NCI-H2196 (cell line): ENCODE measurements around the gene FBXL7.

Experiments used
- DNase-seq: peaks from one replicate; lab custom pipeline; 2025; ENCODE audit not compliant: unreplicated experiment; lab: John Stamatoyannopoulos, UW

Gene FBXL7

DNA sequence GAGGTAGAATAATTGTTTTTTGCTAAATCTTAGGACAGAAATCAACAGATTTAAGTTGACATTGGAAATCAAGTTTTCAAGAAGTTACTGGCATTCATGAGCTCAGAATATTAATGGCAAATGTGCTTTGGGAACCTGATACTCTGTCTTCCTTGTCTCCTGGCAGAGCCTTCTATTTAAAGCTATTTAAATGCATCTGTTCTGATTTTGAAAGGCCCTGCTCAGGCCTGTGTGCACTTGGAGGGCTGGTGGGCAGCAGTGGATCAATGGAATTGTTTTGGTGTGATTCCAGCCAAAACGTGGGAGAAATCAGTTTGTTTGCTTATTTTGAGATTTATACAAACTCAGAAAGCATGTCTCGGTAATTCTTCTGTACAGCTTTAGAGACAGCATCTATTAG, 38.5 kb downstream of the FBXL7 start:
- DNase-seq, result no peak

DNA sequence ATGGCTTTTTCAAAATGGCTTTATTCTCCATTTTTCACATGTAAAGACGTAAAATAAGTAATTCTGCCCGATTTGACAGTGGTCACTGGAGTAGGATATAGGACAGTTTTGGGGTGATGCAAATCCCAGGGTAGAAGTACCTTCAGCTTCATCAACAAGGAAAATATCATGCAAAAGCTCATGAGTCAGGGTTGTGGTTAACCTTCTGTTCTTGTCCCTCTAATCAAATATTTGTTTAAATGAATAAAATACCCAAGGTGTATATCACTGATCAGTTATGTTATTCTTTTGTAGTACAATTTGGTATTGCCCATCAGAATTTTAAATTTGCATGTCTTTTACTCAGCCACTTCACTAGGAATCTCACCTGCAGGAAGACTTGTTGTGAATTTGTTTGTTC, 40.0 kb downstream of the FBXL7 start:
- no peak for DNase-seq

DNA sequence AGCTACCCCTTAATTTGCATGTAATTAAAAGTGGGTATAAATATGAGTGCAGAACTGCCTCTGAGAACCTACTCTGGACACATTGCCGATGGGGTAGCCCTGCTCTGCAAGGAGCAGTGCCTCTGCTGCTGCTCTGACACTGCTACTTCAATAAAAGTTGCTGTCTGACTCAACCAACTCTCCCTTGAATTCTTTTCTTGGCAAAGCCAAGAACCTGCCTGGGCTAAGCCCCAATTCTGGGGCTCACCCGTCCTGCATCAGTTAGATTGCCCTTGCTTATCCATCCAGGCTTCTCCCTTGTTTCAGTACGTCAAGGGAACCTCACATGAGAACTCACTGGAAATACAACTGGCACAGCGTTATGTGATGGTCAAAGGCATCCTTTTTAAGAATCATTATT, 44.1 kb downstream of the FBXL7 start:
- no peak for DNase-seq

DNA sequence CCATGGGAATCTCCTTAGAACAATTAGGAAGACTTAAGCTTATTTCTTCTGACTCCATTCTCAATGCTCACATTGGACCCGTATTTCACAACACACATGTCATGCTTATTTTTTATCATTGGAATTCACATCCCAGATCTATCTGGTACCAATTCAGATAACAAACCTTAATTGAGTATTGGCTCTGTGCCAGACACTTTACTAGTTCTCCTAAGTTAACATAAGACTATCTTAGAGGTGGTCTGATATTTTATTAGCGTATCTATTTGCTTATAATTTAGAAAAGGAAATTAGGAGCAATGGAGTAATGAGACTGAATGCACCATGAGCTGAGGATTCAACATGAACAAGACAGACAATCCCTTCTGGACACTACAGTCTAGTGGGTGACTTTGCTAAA, 45.1 kb downstream of the FBXL7 start:
- DNase-seq, result no peak

DNA sequence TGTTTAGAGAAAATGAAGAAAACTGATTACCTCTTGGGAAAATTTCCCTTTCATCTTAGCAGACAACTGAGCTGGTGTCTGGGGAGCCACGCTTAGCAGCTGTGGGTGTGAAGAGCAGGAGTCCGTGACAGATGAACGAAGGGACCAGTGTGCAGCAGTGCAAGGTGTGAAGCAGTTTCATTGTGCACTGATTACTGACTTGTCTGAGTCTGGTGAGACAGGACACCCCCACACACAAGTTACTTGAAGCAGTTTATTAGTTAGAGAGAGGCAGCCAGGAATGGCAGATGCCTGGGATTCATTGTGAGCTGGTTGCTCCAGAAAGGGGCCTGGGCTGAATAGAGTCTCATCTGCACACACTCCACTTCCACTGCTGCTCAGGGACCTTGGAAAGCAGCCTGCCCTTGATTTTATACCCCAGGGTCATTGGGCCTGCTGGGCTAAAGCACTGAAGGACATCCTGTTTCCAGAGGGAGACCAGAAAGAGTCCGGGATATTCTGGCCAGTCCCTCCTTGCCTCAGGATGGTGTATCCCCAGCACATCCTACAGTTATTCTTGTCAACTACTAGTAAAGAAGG, 47.4 kb downstream of the FBXL7 start:
- no peak for DNase-seq

DNA sequence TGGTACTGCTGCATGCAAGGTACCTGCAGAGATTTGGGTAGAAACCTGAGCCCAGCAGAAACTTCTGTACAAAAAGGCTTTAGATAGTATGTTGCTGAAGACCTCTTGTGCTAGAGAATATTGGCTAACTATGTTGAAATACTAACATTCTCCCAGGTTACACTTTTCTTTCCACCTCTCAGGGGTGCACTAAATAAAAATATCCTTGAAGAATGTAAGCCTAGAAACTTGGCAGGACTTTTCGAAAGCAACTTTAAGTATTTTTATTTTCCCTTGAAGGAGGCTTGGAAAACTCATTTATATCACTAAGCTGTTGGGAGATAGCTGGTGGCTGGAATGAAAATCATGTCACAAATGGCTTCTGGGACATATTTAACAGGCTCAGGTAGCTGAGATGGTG, 50.0 kb downstream of the FBXL7 start:
- DNase-seq, result no peak

DNA sequence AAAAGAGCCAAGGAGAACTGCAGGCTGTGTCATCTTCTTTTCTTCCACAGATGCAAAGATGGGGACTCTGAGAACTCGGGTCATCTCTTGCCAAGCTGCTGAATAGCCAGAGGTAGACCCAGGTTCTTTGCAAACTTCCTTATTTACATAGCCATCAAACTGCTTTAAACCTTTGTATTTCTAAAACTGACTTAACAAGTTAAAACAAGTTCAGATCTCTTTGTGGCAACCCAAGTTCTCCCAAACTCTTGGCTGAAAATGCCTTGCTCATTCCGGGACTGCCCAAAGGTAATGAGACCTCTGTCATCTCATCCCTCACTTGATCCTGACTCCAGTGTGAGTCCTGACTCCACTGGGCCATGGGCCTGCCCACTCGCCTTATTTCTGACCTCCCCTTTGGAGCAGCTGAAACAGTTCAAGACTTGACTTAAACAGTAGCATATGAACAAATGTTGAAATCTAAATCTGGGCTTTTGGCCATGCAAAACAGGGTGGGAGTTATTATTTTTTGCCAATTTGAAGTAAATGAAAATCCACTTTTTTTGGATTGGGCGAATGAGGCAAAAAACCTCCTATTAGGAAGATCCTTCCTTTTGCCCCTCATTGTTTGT, 50.6 kb downstream of the FBXL7 start:
- no peak for DNase-seq

DNA sequence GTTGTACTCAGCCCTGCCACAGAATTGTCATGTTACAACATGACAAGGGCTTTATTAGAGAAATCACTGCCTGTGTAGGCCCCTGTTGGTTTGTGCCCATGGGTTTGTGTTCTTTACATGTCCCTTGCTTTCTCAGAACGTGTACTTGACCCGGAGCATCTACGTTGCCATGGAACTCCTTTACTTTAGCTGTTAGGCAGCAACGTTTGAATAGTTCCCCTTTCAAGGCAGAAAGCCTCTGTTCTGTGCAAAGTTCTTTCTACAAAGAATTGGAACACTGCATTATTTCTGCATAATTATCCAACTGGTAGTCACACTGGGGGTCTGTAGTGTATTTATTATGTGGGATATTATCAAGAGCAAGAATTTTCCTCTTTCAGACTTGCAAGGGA, 51.1 kb downstream of the FBXL7 start:
- DNase-seq, result no peak

DNA sequence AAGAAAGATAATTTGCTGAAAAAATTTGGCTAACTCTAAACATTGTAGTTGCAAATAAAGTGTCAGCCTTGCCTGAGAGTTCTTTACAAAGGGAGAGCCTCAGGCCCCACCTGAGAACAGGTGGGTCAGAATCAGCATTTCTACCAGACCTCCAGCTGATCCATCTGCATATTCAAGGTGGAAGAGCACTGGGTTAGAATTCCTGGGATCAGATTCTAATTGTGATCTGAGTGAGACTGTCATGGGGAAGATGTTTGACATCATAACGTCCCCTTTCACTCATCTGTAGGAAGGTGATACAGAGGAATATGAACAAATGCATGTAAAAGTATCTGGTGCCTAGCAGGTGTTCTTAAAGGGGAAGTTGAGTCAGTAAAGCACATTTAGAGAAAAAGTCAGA, 54.6 kb downstream of the FBXL7 start:
- DNase-seq, result no peak

DNA sequence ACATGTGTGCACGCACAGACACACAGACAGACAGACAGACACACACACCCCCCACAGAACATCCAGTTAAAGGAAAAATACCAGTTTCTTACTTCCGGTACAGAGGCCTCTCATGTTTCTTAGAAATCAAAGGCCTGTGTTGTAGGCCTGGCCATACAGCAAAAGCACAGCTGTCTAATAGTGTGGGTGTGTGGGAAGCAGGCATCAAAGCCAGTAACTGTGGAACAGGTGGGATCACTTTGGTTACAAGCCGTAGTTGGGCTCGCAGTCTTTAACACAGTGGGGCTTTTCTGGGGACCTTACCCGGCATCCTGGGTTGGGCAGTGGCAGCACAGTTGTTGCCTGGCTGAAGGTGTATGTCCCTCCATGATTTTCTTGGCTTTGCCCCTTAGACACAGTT, 55.2 kb downstream of the FBXL7 start:
- no peak for DNase-seq

DNA sequence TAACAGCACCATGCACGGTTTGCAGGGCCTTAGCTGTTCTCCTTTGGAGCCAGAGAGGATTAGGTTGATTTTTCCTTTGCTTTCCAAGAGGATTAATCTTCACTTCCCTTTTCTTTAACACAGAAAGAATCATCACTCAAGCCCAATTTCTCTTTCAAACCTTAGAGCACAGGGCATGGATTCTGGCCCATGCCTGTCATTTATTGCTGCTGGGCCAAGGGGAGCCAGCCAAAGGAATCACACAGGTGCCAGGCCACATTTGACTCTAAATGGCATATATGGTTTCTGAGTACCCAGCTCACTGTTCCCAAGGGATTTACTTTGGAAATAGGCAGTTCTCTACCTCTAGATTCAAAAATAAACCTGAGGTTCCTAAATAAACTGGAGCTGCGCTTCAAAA, 58.3 kb downstream of the FBXL7 start:
- DNase-seq, result no peak

DNA sequence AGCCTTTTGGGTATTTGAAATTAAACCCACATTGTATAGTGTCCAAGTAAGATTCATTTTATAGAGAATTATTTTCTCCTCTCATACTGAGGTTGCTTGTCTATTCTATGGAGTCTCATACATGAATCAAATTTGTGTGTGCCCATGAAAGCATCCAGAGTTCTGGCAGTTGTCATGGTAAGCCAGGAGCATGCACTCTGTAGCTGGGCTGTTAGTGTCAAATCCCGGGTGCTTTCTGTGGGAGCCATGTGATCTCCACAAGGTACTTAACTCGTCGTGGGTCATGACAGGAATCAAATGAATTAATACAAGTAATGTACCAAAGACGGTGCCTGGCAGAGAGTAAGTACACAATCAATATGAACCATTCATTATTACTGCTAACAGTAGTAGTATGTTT, 58.7 kb downstream of the FBXL7 start:
- DNase-seq, result no peak

DNA sequence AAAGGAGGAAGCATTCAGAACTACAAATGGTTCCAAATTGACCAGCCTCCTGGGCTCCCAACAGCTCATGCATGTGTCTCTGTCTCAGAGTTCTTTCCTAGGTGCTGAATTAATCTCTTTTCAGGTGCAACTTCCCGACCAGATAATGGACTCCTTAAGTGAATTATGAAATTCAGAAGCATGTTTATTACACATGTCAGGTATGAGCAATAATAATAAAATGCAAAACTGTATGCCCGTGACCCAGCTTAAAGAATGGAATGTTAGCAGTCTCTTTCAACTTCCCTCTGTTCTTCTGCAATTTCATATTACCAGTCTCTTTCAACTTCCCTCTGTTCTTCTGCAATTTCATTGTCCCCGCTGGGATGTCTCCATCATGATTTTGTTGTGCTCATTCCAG, 60.4 kb downstream of the FBXL7 start:
- DNase-seq, result no peak

DNA sequence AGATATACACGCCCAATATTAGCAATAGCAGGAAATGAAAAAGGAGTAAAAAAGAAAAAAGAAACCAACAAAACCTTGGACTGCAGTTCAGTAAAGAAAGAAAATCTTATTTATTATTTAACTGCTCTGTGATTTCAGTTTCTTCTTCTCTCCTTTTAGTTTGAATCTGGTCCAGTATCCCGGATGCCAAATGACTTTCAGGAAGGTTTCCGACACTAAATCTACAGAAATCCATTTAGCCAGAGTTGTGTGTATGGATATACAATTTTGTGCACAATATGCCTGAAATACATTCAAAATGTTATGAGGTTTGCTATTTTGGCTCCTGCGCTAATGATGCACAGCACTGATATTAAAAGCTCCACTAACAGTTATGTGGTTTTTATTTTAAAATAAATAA, 64.5 kb downstream of the FBXL7 start:
- no peak for DNase-seq

DNA sequence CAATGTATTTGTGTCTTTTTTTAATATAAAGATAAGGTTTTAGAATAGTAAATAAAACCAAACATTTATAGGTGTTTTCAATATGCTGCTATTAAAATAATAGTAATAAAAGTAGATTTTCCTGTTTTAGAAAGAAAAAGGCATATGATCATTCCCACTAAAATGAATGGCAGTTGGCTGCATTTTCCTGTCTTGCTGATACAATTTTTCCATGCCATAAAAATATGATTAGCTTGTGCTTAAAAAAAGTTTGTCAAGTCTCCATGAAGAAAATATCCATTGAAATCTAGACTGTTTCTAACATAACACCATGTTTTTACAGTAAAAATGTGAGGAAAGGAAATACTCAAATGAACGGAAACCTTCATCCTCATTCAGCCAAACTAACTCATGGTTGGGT, 65.0 kb downstream of the FBXL7 start:
- DNase-seq, result no peak

DNA sequence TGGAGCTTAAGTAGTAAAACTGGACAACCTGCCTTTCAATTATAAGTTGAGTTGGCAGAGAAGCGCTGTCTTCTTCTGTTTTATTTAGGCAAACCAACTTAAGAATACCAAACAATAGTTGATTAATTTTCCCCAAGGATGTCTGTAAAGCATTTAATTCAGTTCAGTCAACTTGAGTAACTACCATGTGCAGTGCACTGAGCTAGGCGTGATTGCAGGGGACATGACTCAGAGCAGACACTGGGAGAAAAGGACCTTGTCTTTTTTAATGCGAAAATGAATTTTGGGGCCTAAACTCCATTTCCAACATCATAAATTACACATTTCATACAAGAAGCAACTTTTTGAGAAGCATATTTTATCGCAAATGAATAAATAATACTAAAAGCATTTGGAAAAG, 66.3 kb downstream of the FBXL7 start:
- no peak for DNase-seq

DNA sequence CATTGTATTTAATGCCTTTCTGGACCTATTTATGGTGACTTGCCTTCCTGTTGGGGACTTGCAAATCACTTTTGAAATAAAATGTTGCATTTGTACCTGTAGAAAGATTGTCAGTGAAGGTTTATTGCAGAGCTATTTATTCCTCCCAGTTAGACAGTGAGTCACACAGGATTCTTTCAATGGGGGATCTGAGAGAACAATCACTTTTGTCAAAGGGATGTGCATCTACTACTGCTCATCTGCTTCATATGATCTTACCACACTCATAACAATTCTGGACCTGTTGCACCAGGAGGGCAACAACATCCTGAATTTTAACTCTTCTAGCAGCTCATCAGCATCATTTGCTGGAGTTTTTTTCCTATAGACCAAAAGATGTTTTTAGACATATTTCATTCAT, 66.8 kb downstream of the FBXL7 start:
- no peak for DNase-seq

DNA sequence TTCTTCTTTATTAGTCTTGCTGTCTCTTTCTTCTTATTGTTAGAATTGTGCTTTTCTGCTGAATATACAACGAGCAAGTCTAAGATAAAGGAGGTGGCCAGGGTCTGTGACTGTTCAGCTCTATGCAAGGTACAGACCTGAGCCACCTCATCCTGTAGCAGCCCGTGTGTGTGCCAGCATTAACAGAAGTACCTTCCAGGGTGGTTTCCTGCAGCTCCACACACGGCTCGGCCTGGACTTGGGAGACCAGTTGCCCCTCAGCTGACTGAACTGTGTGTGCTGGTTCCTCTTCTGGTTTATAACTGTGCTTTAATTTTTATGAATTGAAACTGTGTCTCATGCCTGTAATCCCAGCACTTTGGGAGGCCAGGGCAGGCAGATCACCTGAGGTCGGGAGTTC, 70.5 kb downstream of the FBXL7 start:
- no peak for DNase-seq

DNA sequence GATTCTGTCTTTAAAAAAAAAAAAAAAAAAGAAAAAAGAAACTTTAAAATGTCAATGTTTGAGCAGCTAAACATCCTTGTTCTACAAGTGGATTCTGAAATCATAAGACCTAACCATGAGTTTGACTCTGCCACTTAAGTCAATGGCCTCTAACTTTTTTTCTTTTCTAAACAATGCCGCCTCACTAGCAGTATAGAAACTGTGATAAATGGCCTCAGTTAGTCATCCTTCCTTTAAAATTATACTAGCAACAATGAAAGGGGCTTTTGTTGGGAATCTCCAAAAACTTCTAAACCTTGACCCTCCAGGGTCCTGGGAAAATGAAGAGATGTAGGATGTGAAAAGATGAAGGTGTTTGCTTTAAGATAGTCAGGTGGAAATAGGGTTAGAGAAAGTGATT, 71.1 kb downstream of the FBXL7 start:
- DNase-seq, result no peak

DNA sequence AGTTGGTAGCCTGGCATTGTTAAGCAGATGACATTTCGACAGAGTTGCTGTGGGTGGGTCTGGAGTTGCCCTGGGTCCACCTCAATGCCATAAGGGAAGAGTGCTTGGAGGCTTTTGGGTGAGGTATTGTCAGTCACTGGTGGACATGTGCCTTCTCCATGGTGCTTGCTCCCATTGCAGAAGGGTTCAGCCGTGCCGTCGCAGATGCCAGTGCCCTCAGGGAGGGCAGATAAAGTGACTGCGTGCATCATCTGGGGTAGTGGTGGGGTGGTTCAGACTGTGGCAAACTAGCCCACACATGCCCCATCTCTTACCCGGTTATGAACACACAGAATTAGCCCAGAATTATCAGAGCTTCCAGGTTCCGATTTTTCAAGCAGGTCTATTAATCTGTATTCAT, 71.6 kb downstream of the FBXL7 start:
- DNase-seq, result no peak

DNA sequence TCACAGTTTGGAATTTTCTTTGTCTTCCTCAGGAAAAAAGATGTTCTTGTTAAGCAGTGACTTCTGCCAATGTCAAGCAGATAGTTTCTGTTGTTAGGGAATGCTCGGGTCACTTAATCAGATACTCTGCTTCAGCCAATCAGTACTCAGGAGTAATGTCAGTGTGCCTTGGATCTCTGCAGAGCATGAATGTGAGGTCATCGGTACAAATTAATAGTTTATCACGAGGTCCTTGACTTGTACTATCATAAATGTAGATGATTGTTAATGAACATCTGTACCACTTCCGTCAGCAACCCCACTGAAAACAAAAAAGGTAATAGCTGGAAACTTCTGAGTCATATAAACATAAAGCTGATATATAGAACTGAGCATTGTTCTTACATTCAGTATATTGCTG, 73.6 kb downstream of the FBXL7 start:
- DNase-seq, result no peak

DNA sequence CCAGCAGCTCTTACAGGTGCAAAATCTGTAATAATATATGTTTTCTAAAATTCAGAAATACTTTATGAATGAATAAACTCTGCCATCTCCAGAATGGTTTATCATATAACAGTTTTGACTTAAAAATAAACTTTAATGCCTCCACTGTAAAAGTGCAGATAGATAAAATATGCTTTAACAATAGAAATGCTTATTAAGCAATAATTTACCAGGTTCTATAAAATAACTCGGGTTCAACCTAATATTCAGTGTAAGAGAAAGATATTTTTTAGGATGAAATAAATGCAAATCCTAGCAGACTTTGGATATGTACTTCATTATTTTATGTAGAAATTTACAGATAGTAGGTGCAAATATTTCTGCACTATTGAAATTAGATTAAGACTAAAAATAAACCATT, 74.1 kb downstream of the FBXL7 start:
- DNase-seq, result no peak

DNA sequence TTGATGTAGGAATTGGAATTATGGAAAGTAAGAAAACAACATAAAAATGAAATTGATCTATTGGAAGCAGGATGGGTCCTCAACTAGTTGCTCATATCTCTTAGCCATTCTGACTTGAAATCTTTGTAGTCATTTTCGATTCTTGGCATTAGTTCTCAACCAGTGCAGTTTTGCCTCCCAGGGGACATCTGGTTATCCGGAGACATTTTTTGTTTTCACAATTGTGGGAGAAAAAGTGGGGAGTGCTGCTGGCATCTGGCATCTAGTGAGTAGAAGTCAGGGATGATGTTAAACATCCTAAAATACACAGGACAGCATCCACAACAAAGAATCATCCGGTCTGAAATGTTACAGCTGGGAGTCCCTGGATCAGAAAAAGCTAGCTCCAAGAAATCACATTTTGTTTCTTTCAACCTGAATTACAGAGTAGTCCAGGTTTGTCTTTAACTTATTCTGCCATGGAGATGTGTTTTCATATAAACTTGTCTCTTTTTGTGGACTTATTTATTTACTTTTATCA, 74.9 kb downstream of the FBXL7 start:
- DNase-seq, result no peak
